Measurements from ENCODE around the gene ESPN. TPM values are rescaled to one million over a fixed set of nuclear protein-coding genes. Genes with fewer than 3 reads are reported as not detected.

Gene ESPN
- total RNA-seq, 1 experiment from 2014 or later = not detected

GRCh38 chr1:6508816-6509189, 84.2 kb downstream of the ESPN start:
- no peak for DNase-seq (ENCODE audit: low read depth)

GRCh38 chr1:6509220-6509918, 84.8 kb downstream of the ESPN start:
- no peak for DNase-seq (ENCODE audit: low read depth)

- DNase-seq (ENCODE audit: low read depth) = no peak
These were observed 85.3 kb downstream of the ESPN start for GRCh38 chr1:6509919-6510291.

- no peak for DNase-seq (ENCODE audit: low read depth)
These were observed 85.9 kb downstream of the ESPN start for GRCh38 chr1:6510493-6510892.

Other genes with a start within 250 kb of the ESPN start
- 0.06 TPM in 1 of 2 replicates, not detected in the other for gene CHD5, start 244.5 kb upstream of the ESPN start, total RNA-seq (2014; rRNA removed)
- 111 and 136 TPM in 2 replicates for gene RPL22, start 225.2 kb upstream of the ESPN start, total RNA-seq (2014; rRNA removed)
- gene RNF207, start 218.7 kb upstream of the ESPN start, total RNA-seq (2014; rRNA removed) = 1.0 and 1.3 TPM in 2 replicates
- 135 and 145 TPM in 2 replicates for gene ICMT, start 188.8 kb upstream of the ESPN start, total RNA-seq (2014; rRNA removed)
- not detected in 2 replicates for gene HES3, start 180.6 kb upstream of the ESPN start, total RNA-seq (2014; rRNA removed)
- 38.2 and 43.0 TPM in 2 replicates for gene GPR153, start 163.7 kb upstream of the ESPN start, total RNA-seq (2014; rRNA removed)
- 41.3 and 42.7 TPM in 2 replicates for gene ACOT7, start 31.0 kb upstream of the ESPN start, total RNA-seq (2014; rRNA removed)
- 0.06 TPM in 1 of 2 replicates, not detected in the other for gene HES2, start 4.9 kb upstream of the ESPN start, total RNA-seq (2014; rRNA removed)
- 0.58 and 0.98 TPM in 2 replicates for gene TNFRSF25, start 41.4 kb downstream of the ESPN start, total RNA-seq (2014; rRNA removed)
- gene PLEKHG5, start 66.9 kb downstream of the ESPN start, total RNA-seq (2014; rRNA removed) = 1.8 and 2.2 TPM in 2 replicates
- 21.7 and 26.9 TPM in 2 replicates for gene NOL9, start 129.7 kb downstream of the ESPN start, total RNA-seq (2014; rRNA removed)
- 1.2 and 2.5 TPM in 2 replicates for gene TAS1R1, start 130.5 kb downstream of the ESPN start, total RNA-seq (2014; rRNA removed)
- gene ZBTB48, start 155.2 kb downstream of the ESPN start, total RNA-seq (2014; rRNA removed) = 14.2 and 14.9 TPM in 2 replicates
- gene KLHL21, start 178.1 kb downstream of the ESPN start, total RNA-seq (2014; rRNA removed) = 46.8 and 51.2 TPM in 2 replicates
- 11.5 and 11.7 TPM in 2 replicates for gene PHF13, start 189.0 kb downstream of the ESPN start, total RNA-seq (2014; rRNA removed)
- 23.3 and 25.0 TPM in 2 replicates for gene THAP3, start 200.1 kb downstream of the ESPN start, total RNA-seq (2014; rRNA removed)

Data from LHCN-M2 (cell line).